K562 (cell line): ENCODE data around the gene IQGAP3. TPM values are rescaled to one million over a fixed set of nuclear protein-coding genes. Genes with fewer than 3 reads are reported as not detected.

ENCODE experiments used
- ASH1L ChIP-seq: fragments of 450-650 bp; IDR thresholded peaks from 2 replicates; pipeline ENCODE4 v1.6.1; 2018; ENCODE audit warnings: borderline replicate concordance, mild to moderate bottlenecking, low read depth; ENCODE audit not compliant: partially characterized antibody
- ATF2 ChIP-seq: sonication (generic); formaldehyde crosslinking; IDR thresholded peaks from 2 replicates; pipeline ENCODE4 v1.8.1; 2022; ENCODE audit warnings: missing genetic modification reagents
- CREB3L1 ChIP-seq: fragments of 450-650 bp; IDR thresholded peaks from 2 replicates; pipeline ENCODE4 v1.6.1; 2014; ENCODE audit warnings: low read depth, mild to moderate bottlenecking, moderate library complexity, borderline replicate concordance
- DNMT1 ChIP-seq: fragments of 450-650 bp; IDR thresholded peaks from 2 replicates; pipeline ENCODE4 v1.6.1; 2016; ENCODE audit warnings: antibody characterized with exemption, mild to moderate bottlenecking
- GTF2F1 ChIP-seq: IDR thresholded peaks from 2 replicates; pipeline ENCODE4 v1.6.1; 2011; ENCODE audit warnings: low read depth, low read length, improper control_type of control experiment
- ILK ChIP-seq: fragments of 450-650 bp; IDR thresholded peaks from 2 replicates; pipeline ENCODE4 v1.6.1; 2016; ENCODE audit warnings: missing genetic modification characterization, low read depth, mild to moderate bottlenecking, missing compliant biosample characterization, moderate library complexity, borderline replicate concordance
- PTTG1 ChIP-seq: fragments of 450-650 bp; IDR thresholded peaks from 2 replicates; pipeline ENCODE4 v1.6.1; 2016; ENCODE audit warnings: low read depth, mild to moderate bottlenecking, missing genetic modification characterization, missing compliant biosample characterization
- RBM39 ChIP-seq: fragments of 200-400 bp; formaldehyde crosslinking; optimal IDR thresholded peaks from 2 replicates; pipeline ENCODE3; 2018; ENCODE audit warnings: low read depth, low read length
- SFPQ ChIP-seq: fragments of 200-400 bp; formaldehyde crosslinking; IDR thresholded peaks from 2 replicates; pipeline ENCODE4 v1.6.1; 2017; ENCODE audit warnings: mild to moderate bottlenecking, low read depth, low read length, moderate library complexity
- SNRNP70 ChIP-seq: fragments of 200-400 bp; formaldehyde crosslinking; optimal IDR thresholded peaks from 2 replicates; pipeline ENCODE3; 2017; ENCODE audit warnings: low read depth, low read length
- TCF3 ChIP-seq: sonication (generic); formaldehyde crosslinking; IDR thresholded peaks from 2 replicates; pipeline ENCODE4 v1.4.0; 2020; ENCODE audit warnings: mild to moderate bottlenecking, missing genetic modification reagents
- TEAD4 ChIP-seq, 2 experiments: sonication (generic) in 1 of 2; formaldehyde crosslinking in 1 of 2; IDR thresholded peaks; 2 replicates each; pipeline versions ENCODE4 v1.6.1 to v1.8.0; 2012 to 2022; ENCODE audit warnings: borderline replicate concordance in 1 of 2, inconsistent platforms in 1 of 2, low read length in 1 of 2, mild to moderate bottlenecking in 1 of 2, missing genetic modification reagents in 1 of 2
- THAP12 ChIP-seq: fragments of 250-450 bp; sonication (Bioruptor Pico); IDR thresholded peaks from 2 replicates; pipeline ENCODE4 v1.9.0; 2021; ENCODE audit warnings: mild to moderate bottlenecking, inconsistent platforms
- ZFPM2 ChIP-seq: fragments of 250-450 bp; sonication (Bioruptor Pico); IDR thresholded peaks from 2 replicates; pipeline ENCODE4 v1.5.1; 2022; ENCODE audit warnings: mild to moderate bottlenecking
- ZNF134 ChIP-seq: fragments of 250-450 bp; sonication (Bioruptor Pico); conservative IDR thresholded peaks from 2 replicates; pipeline ENCODE4 v1.4.0; 2020
- ZNF277 ChIP-seq: fragments of 250-450 bp; sonication (Bioruptor Pico); IDR thresholded peaks from 2 replicates; pipeline ENCODE4 v1.8.0; 2022; ENCODE audit warnings: inconsistent platforms, mild to moderate bottlenecking, moderate library complexity, borderline replicate concordance
- ZNF655 ChIP-seq: fragments of 250-450 bp; sonication (Bioruptor Pico); IDR thresholded peaks from 2 replicates; pipeline ENCODE4 v1.5.0; 2021
- polyA plus RNA-seq, 8 experiments: library from polyadenylated mRNA; depleted of rRNA in 4 of 8; stranded (reverse) in 5 of 8; unstranded in 3 of 8; fragments of >200 nt; fragmentation: Nextera tagmentation in 2 of 8; fragmentation: Illumina TruSeq in 1 of 8; extraction: Ambion mirVana in 2 of 8; extraction: Trizol in 1 of 8; gene quantifications; 2 replicates each; pipeline versions ENCODE4 v1.2.1 to v1.2.3, GENCODE V29; 2011 to 2014; ENCODE audit warnings: inconsistent platforms in 1 of 8, missing spikeins in 1 of 8
- total RNA-seq, 7 experiments: library from RNA; depleted of rRNA in 6 of 7; stranded (reverse); fragments of >200 nt in 6 of 7; fragmentation: Illumina TruSeq in 2 of 7; extraction: Trizol in 2 of 7; gene quantifications; 2 replicates each; pipeline versions ENCODE4 v1.2.1 to v1.2.3, GENCODE V29; 2011 to 2021; ENCODE audit warnings: low replicate concordance in 1 of 7

Gene IQGAP3
- total and polyA plus RNA-seq, 9 of the 15 experiments (the other 6 are each of a cell fraction or from before 2014, with no cell fraction given), result 1.4 to 16.6 (median 11.9) TPM

- TF ChIP-seq ATF2 (CRISPR knock-in tag) (no peak), SNRNP70 (peak; percentile 95), PTTG1 (tag) (no peak), DNMT1 (no peak), ZNF655 (no peak), ZNF277 (CRISPR knock-in tag) (no peak), RBM39 (no peak), ZNF134 (CRISPR knock-in tag) (no peak), ASH1L (no peak), CREB3L1 (no peak), TEAD4 (IDR thresholded peaks at IDR 0.05; ENCODE audit: low read length) (peak; percentile 44; the same call in 1 of the 2 replicates), TEAD4 (CRISPR knock-in tag; IDR thresholded peaks at IDR 0.05; ENCODE audit: borderline replicate concordance) (no peak), ZFPM2 (CRISPR knock-in tag) (no peak), TCF3 (CRISPR knock-in tag) (no peak), THAP12 (CRISPR knock-in tag) (peak; percentile 58), ILK (tag) (no peak), SFPQ (no peak), GTF2F1 (0 out of 2 replicates have a peak, but pooled peaks have one; percentile 43)
Measured at GRCh38 chr1:156492013-156492590, 80.3 kb downstream of the IQGAP3 start (continued).
